ENCODE measurements around the gene FABP6. TPM values are rescaled to one million over a fixed set of nuclear protein-coding genes. Genes with fewer than 3 reads are reported as not detected.

FABP6 gene
- polyA plus RNA-seq, 3 donors from 2014 or later: not detected

DNA sequence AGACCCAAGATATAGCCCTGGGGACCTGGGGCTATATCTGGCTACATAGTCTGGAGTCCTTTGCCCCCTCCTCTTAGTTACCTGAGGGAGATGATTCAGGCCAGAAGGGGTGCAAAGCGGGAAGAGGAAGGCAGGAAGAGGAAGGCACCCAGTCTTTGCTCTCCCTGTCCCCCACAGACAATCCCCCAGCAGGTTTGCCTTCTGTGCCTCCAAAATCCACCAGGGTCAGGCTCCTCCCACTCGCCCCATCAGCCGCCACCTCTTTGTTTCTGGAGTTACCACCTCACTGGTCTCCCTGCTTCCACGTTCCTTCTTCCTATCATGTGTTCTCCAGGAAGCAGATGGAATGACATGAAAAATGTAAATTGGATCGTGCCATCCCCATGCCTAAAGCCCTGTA lies 31.2 kb upstream of the FABP6 start:
- DNase-seq: no peak
- H3K36me3 Mint-ChIP-seq: no peaks in the 10 kb centered on the region
- H3K4me1 Mint-ChIP-seq: peaks cover 5 to 12% of the 10 kb centered on the region in 2 donors
- peak overlapping the region in 1 of 5 donors; percentile 28 for H3K4me3 Mint-ChIP-seq
- no peaks in the 10 kb centered on the region for H3K9me3 Mint-ChIP-seq
- H3K27me3 Mint-ChIP-seq (ENCODE audit: low read depth in 3 of 3): peaks cover 2 to 8% (median 3%) of the 10 kb centered on the region in 3 donors
- H3K27ac Mint-ChIP-seq: no peak overlapping the region

DNA sequence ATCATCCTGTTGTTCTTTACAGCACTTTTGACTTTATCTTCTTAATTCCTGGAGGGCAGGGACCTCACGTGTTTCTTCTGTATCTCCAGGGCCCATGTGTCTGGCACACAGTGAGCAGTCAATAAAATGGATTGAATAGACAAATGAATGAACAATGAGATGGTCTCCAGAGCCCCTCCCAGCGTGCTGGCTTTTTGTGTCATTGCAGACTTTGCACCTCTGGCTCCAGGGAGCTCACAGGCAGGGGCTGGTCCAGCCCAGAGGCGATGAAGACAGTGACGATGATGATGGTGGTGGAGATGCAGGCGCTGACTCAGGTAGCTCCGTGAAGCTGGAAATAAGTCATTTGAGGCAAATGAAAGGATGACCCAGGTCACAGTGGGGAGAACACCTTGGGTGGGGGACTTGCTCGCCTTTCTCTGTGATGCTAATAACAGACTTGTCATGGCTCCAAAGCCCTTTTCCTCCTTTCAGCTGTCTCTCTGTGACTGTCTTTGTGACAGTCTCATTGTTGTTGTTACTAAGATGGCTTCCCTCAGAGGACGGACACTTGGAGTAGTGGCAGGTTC lies 30.4 kb upstream of the FABP6 start:
- peaks cover 4 to 12% of the 10 kb centered on the region in 2 donors for H3K4me1 Mint-ChIP-seq
- H3K27ac Mint-ChIP-seq: no peak overlapping the region

DNA sequence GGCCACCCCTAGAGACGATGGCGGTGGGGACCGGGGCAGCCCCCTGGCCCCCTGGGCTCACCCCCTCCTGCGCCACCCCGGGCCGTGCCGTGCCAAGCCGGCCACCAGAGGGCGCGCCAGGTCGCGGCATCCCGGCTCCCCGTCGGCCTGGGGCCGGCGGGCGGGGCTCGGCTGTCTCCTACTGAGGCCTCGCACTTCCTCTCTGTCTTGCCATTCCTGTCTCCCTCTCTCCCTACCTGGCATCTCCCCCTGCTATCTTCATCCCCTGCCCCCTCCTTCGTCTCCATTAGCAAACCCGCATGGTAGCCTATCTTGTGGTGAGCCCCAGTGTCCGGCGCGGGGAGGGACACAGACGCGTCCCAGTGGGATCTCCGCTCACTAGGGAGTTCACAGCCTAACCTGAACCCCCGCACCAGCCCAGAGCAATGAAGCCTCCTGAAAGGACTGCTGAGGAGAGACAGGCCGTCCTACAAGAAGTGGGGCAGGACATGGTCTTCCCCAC lies 29.8 kb upstream of the FABP6 start:
- H3K27me3 Mint-ChIP-seq (ENCODE audit: low read depth in 3 of 3): peaks cover 2 to 8% (median 3%) of the 10 kb centered on the region in 3 donors
- peak; percentile 73 to 76 (median 73) for DNase-seq
- peaks cover 4 to 12% of the 10 kb centered on the region in 2 donors for H3K4me1 Mint-ChIP-seq
- H3K9me3 Mint-ChIP-seq: no peaks in the 10 kb centered on the region
- H3K36me3 Mint-ChIP-seq: no peaks in the 10 kb centered on the region
- H3K27ac Mint-ChIP-seq: peak overlapping the region in 3 of 6 donors; percentile 61 to 80 (median 61)
- H3K4me3 Mint-ChIP-seq: peak overlapping the region; percentile 81 to 88 (median 87)

More for the DNA sequence above, 30.4 kb upstream of the FABP6 start:
- peaks cover 2 to 8% (median 3%) of the 10 kb centered on the region in 3 donors for H3K27me3 Mint-ChIP-seq (ENCODE audit: low read depth in 3 of 3)
- no peaks in the 10 kb centered on the region for H3K36me3 Mint-ChIP-seq
- DNase-seq: no peak
- H3K9me3 Mint-ChIP-seq: no peaks in the 10 kb centered on the region
- peak overlapping the region in 3 of 5 donors; percentile 18 to 87 (median 52) for H3K4me3 Mint-ChIP-seq

DNA sequence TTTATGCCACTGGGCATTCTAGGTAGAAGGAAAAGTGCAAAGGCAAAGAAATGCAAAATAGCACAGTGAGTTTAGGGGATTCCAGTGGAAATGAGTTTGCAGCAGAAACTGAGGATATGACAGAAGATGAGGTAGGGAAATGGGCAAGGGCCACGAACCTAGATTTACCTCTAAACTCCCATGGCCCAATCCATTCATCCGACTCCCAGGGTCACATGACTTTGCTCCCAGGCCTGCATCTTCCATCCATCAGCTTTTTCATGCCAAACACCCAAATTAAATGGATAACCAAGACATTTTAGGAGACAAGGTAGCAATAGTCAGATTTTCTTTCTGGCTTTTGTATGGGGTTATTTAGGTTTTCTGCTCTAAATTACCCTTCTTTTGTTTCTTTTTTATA lies 22.2 kb upstream of the FABP6 start:
- Mint-ChIP-seq H3K4me3 (no peak overlapping the region), H3K36me3 (no peaks in the 10 kb centered on the region), H3K27ac (no peak overlapping the region), H3K9me3 (no peaks in the 10 kb centered on the region), H3K4me1 (no peaks in the 10 kb centered on the region), H3K27me3 (ENCODE audit: low read depth in 3 of 3) (peaks cover 3 to 10% (median 3%) of the 10 kb centered on the region in 3 donors)
- DNase-seq: no peak

DNA sequence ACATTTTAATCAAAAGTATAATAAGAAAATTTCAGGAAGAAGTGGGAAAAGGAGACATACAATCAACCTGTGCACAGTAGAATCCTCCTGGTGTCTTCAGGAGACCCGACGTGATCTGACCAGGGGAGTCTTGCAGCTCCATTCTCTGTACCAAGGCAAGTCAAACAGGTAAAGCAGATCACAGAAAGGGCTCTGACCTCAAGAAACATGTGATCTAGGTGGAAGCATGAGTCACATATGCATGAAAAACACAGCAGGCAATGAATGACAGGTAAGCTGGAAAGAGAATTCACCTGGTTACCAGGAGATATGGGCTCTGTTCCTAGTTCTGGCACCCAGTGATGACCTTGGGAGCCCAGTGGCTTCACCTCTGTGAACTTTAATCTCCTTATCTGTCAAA lies 19.4 kb upstream of the FABP6 start:
- H3K4me3 Mint-ChIP-seq: no peak overlapping the region
- no peaks in the 10 kb centered on the region for H3K36me3 Mint-ChIP-seq
- peaks cover 3 to 9% (median 3%) of the 10 kb centered on the region in 3 donors for H3K27me3 Mint-ChIP-seq (ENCODE audit: low read depth in 3 of 3)
- no peak overlapping the region for H3K27ac Mint-ChIP-seq
- no peaks in the 10 kb centered on the region for H3K9me3 Mint-ChIP-seq
- DNase-seq: no peak
- no peaks in the 10 kb centered on the region for H3K4me1 Mint-ChIP-seq

DNA sequence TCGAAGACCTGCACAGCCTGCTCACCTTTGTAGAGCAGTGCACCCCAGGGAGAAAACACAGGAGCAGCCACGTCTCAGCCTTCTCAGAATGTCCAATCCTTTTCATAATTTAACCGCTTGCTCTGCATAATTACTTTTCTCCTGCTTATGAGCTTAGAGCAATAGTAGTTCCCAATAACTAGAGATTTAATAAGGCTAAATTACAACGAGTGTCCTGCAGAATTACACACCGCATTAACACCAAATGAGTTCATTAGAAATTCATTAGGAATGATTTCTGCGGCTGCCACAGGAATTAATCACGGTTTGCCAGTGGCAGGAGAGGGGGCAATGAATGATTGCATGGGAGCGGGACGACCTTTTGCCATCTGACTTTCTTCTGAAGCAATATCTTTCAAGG lies 18.7 kb upstream of the FABP6 start:
- Mint-ChIP-seq H3K36me3 (no peaks in the 10 kb centered on the region), H3K27me3 (ENCODE audit: low read depth in 3 of 3) (peaks cover 3 to 9% (median 5%) of the 10 kb centered on the region in 3 donors), H3K4me1 (no peaks in the 10 kb centered on the region), H3K4me3 (no peak overlapping the region), H3K9me3 (no peaks in the 10 kb centered on the region), H3K27ac (no peak overlapping the region)
- DNase-seq: no peak

DNA sequence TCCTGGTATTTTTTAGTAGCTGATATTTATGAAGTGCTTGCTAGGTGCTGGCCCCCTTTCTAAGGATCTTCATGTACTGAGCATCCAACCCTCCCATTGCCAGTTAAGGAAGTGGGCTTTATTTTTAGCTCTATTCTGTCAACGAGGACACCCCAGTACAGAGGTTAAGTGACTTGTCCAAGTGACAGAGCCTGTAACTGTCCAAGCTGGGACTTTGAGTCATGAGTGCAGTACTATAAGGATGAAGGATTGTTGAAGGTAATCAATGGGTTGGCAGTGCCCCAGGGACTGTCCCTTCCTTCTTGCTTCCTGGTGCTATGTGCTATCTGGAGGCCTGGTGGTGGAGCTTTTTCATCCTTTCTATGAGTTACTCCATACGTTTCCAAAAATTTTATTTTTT lies 18.0 kb upstream of the FABP6 start:
- Mint-ChIP-seq H3K27me3 (ENCODE audit: low read depth in 3 of 3) (peaks cover 3 to 9% (median 7%) of the 10 kb centered on the region in 3 donors), H3K27ac (no peak overlapping the region), H3K4me3 (no peak overlapping the region), H3K4me1 (no peaks in the 10 kb centered on the region), H3K9me3 (no peaks in the 10 kb centered on the region), H3K36me3 (no peaks in the 10 kb centered on the region)
- DNase-seq: no peak

DNA sequence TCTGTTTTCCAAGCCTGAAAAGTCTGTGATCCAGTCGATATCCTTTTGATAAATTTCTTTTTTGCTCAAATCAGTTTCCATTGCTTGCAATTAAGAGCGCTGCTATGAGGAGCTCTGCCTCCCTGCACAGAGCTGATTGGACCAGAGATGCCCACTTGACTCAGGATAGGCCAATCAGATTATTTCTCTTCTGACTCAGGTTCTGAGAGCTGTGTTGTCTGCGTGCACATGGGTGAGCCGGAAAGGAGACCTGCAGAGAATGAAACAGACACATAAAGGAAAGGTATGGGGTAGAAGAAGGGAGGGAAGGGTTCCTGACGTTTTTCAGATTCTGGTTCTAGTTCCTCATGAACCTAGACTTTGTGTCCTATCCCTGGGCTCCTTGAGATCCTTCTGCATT lies 15.8 kb upstream of the FABP6 start:
- no peaks in the 10 kb centered on the region for H3K4me1 Mint-ChIP-seq
- DNase-seq: no peak
- no peak overlapping the region for H3K4me3 Mint-ChIP-seq
- H3K27ac Mint-ChIP-seq: no peak overlapping the region
- H3K27me3 Mint-ChIP-seq (ENCODE audit: low read depth in 3 of 3): peaks cover 4 to 11% (median 8%) of the 10 kb centered on the region in 3 donors
- no peaks in the 10 kb centered on the region for H3K36me3 Mint-ChIP-seq
- no peaks in the 10 kb centered on the region for H3K9me3 Mint-ChIP-seq

DNA sequence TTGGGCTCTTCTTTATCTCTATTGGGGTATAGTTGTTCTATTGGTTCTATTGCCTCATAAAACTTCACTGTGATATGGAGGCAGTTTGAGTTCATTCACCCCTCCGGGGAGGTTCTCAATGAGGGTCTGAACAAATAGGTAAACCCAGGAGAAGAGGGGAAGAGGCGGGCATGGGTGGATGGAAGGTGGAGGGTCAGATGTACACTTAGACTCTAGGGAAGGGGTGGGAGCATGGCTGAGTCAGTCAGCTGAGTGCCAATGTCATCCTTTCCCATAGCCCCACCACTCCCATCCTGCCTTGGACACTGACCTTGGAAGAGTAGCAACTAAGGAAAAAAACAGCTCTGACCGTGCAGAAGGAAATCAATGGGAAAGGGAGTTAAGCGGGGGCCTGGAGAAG lies 9.9 kb upstream of the FABP6 start:
- Mint-ChIP-seq H3K4me3 (no peak overlapping the region), H3K27ac (no peak overlapping the region), H3K36me3 (peaks cover 0 to 3% (median 0%) of the 10 kb centered on the region in 3 donors), H3K4me1 (no peaks in the 10 kb centered on the region), H3K27me3 (ENCODE audit: low read depth in 3 of 3) (peaks cover 3 to 4% (median 4%) of the 10 kb centered on the region in 3 donors), H3K9me3 (no peaks in the 10 kb centered on the region)
- DNase-seq: no peak

DNA sequence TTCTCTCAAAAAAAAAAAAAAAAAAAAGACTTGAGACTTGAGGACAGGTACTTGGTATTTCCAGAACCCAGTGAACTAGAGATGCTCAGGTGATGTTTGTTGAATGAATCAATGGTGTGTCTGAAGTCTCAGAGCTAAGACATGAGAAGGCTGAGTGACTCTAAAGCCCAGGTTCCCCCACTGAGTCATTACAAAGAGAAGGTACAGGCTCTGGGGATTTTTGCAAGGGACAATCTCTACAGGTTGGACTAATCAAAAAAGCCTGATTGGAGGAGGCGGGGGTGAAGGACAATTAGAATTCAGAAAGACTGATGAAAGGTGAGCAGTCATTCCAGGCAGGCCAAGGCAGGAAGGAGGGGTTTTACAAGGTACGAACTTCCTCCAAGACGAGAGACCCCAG lies 8.2 kb upstream of the FABP6 start:
- Mint-ChIP-seq H3K27me3 (ENCODE audit: low read depth in 3 of 3) (peaks cover 2 to 7% (median 3%) of the 10 kb centered on the region in 3 donors), H3K36me3 (peaks cover 0 to 3% (median 0%) of the 10 kb centered on the region in 3 donors), H3K4me3 (no peak overlapping the region), H3K4me1 (no peaks in the 10 kb centered on the region), H3K27ac (no peak overlapping the region), H3K9me3 (no peaks in the 10 kb centered on the region)
- no peak for DNase-seq

DNA sequence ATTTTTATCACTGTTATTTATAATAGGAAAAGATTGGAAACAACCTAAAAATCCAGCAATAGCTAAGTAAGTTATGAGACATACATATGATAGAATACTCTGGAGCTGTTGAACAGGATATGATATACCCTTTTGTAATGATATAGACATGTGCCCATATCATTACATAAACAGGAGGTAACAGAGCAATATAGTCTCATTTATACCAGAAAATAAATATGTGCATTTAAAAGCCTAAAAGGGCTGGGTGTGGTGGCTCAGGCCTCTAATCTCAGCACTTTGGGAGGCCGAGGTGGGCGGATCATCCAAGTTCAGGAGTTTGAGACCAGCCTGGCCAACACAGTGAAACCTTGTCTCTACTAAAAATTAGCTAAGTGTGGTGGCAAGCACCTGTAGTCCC lies 2.3 kb upstream of the FABP6 start:
- peaks cover 4 to 9% (median 5%) of the 10 kb centered on the region in 3 donors for H3K27me3 Mint-ChIP-seq (ENCODE audit: low read depth in 3 of 3)
- no peak overlapping the region for H3K27ac Mint-ChIP-seq
- H3K9me3 Mint-ChIP-seq: no peaks in the 10 kb centered on the region
- H3K36me3 Mint-ChIP-seq: no peaks in the 10 kb centered on the region
- H3K4me3 Mint-ChIP-seq: no peak overlapping the region
- no peak for DNase-seq
- H3K4me1 Mint-ChIP-seq: peaks cover 0 to 5% of the 10 kb centered on the region in 2 donors

DNA sequence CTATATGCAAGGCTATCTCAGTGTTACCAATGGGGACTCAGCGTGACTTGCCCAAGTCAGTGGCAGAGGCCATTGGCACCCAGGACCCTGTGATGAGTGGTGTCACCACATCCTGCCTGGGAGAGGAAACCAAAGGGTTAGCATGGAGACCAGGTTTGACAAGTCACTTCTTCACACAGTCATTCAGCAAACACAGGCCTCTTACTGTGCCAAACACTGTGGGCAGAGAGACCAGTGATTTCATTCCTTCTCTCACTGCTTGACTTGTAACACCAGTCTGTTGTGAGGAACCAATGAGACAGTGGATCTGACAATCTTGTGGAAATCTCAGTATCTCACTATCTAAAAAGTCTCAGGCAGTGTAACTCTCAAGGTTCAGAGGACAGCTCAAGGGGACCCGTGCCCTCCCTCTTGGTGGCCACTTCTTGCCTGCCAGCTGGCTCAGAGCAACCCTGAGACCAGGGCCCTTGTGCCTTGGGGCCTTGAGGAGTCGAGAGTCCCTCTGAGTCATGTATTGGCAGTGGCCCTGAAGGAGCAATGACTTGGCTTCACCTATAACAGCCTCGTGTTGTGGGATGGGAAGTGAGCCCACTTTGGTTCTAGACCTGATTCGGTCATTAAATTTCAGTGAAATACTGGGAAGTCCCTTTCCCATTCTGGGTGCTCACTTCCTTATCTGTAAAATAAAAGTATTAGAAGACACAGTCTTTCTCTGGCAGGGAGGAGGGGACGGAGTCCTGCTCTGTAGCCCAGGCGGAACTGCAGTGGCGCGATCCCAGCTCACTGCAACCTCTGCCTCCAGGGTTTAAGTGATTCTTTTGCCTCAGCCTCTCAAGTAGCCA lies 1.6 kb downstream of the FABP6 start:
- Mint-ChIP-seq H3K9me3 (no peaks in the 10 kb centered on the region), H3K4me1 (peaks cover 0 to 5% of the 10 kb centered on the region in 2 donors), H3K27ac (no peak overlapping the region)

DNA sequence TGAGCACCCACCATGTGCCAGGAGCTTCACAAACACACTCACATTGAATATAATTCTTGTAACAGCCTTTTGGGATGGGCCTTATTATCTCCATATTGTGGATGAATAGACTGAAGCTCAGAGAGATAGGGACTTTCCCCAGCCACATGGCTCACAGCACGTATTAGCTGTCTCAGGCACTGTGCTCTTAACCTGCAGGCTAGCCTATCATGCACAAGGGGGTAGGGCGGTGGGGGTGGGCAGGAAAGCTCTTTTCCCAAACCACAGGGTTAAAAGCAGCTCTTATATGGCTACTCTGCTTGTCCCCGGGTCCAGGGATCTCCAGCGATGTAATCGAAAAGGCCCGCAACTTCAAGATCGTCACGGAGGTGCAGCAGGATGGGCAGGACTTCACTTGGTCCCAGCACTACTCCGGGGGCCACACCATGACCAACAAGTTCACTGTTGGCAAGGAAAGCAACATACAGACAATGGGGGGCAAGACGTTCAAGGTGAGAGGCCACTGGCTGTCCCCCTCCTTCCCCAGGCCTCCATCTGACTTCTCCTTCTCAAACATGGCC lies 2.6 kb downstream of the FABP6 start:
- peaks cover 0 to 5% of the 10 kb centered on the region in 2 donors for H3K4me1 Mint-ChIP-seq
- no peaks in the 10 kb centered on the region for H3K36me3 Mint-ChIP-seq
- H3K27me3 Mint-ChIP-seq (ENCODE audit: low read depth in 3 of 3): peaks cover 2 to 7% (median 6%) of the 10 kb centered on the region in 3 donors
- no peak overlapping the region for H3K4me3 Mint-ChIP-seq
- H3K9me3 Mint-ChIP-seq: no peaks in the 10 kb centered on the region
- DNase-seq: no peak
- no peak overlapping the region for H3K27ac Mint-ChIP-seq

More for the DNA sequence above, 1.6 kb downstream of the FABP6 start:
- Mint-ChIP-seq H3K36me3 (no peaks in the 10 kb centered on the region), H3K27me3 (ENCODE audit: low read depth in 3 of 3) (peaks cover 2 to 7% (median 6%) of the 10 kb centered on the region in 3 donors), H3K4me3 (no peak overlapping the region)
- DNase-seq: no peak

DNA sequence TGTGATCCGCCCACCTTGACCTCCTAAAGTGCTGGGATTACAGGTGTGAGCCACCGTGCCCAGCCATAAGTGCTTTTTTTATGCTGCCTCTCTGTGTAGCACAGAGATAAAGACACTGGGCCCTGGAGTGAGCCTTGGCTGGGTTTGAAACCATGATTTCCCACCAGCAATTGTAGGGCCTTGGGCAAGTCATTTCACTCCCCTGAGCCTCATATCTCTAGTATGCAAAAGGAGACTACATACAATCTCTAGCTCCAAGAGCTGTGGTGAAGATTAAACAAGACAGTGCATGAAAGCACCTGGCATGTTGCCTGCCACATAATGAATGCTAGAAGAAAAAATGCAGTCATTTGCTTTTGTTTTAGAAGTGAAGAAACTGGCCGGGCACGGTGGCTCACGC lies 3.9 kb downstream of the FABP6 start:
- Mint-ChIP-seq H3K36me3 (no peaks in the 10 kb centered on the region), H3K9me3 (no peaks in the 10 kb centered on the region), H3K27ac (no peak overlapping the region), H3K4me1 (peaks cover 0 to 5% of the 10 kb centered on the region in 2 donors), H3K27me3 (ENCODE audit: low read depth in 3 of 3) (peaks cover 6 to 8% (median 7%) of the 10 kb centered on the region in 3 donors), H3K4me3 (no peak overlapping the region)
- DNase-seq: no peak

All from immature natural killer cell (primary cell).